ENCODE data around the gene C3orf20. TPM values are rescaled to one million over a fixed set of nuclear protein-coding genes. Genes with fewer than 3 reads are reported as not detected.

The C3orf20 gene
- total RNA-seq, 1 donor from 2014 or later = 0.52 TPM

DNA sequence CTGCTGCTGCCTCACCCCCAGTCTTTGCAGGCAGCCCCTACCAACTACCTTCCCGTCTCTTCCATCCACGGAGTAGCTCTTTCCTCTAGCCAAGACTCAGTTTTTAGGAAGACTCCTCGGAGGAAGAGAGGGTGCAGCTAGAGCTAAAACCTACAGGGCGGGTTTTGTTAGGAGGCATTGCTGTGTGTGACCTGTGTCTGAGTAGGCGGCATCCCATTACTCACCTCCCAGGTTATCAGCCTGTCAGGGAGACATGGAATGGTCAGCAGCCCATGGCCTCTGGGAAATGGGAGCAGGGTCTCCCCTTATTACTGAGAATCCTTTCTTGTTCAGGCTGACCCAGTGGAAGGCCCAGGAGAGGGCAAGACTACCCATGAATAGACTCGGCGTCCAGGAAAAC is 100.1 kb downstream of the C3orf20 start:
- no peak overlapping the region for H3K9ac ChIP-seq (ENCODE audit: low read depth in 1 of 3, low read length in 3 of 3)
- no peaks in the 10 kb centered on the region for H3K27me3 ChIP-seq (ENCODE audit: control insufficient read depth in 3 of 3, insufficient read depth in 3 of 3, low read length in 3 of 3)
- peaks cover 0 to 3% (median 0%) of the 10 kb centered on the region in 3 donors for H3K9me3 ChIP-seq (ENCODE audit: control insufficient read depth in 3 of 3, low read length in 3 of 3)
- no peaks in the 10 kb centered on the region for H3K4me1 ChIP-seq (ENCODE audit: control insufficient read depth in 3 of 3, insufficient read depth in 3 of 3, low read length in 3 of 3)
- no peak overlapping the region for H3K27ac ChIP-seq (ENCODE audit: low read depth, low read length)
- no peak overlapping the region for H3K4me3 ChIP-seq (ENCODE audit: low read length in 3 of 3)
- H3K36me3 ChIP-seq (ENCODE audit: control insufficient read depth in 3 of 3, insufficient read depth in 3 of 3, low read length in 3 of 3) = no peaks in the 10 kb centered on the region

DNA sequence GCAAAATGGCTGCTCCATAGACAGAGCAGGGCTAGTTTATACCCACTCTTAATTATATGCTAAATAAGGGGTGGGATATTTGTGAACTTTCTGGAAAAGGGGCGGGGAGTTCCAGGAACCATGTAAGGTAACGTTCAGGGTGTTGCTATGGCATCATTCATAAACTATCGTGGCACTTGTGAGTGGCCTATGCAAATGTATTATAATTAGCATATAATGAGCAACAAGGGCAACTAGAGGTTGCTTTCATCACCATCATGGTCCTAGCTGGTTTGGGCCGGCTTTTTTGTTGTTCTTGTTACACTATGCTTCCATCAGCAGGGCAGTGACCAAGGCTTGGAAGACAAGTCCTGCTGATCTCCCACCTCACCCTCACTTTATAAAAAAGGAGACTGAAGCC is 100.6 kb downstream of the C3orf20 start:
- no peak overlapping the region for H3K9ac ChIP-seq (ENCODE audit: low read depth in 1 of 3, low read length in 3 of 3)
- H3K27ac ChIP-seq (ENCODE audit: low read depth, low read length) = no peak overlapping the region
- H3K4me1 ChIP-seq (ENCODE audit: control insufficient read depth in 3 of 3, insufficient read depth in 3 of 3, low read length in 3 of 3) = no peaks in the 10 kb centered on the region
- H3K36me3 ChIP-seq (ENCODE audit: control insufficient read depth in 3 of 3, insufficient read depth in 3 of 3, low read length in 3 of 3) = no peaks in the 10 kb centered on the region
- no peaks in the 10 kb centered on the region for H3K27me3 ChIP-seq (ENCODE audit: control insufficient read depth in 3 of 3, insufficient read depth in 3 of 3, low read length in 3 of 3)
- H3K9me3 ChIP-seq (ENCODE audit: control insufficient read depth in 3 of 3, low read length in 3 of 3) = peaks cover 0 to 3% (median 0%) of the 10 kb centered on the region in 3 donors
- no peak overlapping the region for H3K4me3 ChIP-seq (ENCODE audit: low read length in 3 of 3)

DNA sequence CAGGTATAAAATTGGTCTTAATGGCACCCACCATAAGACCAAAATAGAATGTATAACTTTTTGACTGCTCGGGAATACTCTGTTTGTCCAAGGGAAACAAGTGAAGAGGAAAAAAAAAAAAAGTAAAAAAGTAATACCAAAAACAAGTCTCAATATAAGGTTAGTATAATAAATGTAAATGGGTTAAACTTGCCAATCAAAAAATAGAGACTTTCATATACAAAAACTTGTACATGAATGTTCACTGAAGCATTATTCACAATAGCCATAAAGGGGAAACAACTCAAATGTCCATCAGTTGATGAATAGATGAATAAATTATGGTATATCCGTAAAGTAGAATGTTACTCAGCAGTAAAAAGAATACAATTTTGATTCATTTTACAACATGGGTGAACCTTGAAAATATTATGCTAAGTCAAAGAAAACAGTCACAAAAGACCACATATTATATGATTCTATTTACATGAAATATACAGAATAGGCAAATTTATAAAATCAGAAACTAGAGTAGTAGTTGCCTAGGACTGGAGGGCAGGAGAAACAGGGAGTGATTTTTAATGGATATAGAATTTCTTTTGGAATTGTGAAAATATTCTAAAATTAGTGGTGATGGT is 104.2 kb downstream of the C3orf20 start:
- Histone ChIP-seq H3K4me1 (ENCODE audit: control insufficient read depth in 3 of 3, insufficient read depth in 3 of 3, low read length in 3 of 3) (no peaks in the 10 kb centered on the region), H3K27ac (ENCODE audit: low read depth, low read length) (no peak overlapping the region), H3K9me3 (ENCODE audit: control insufficient read depth in 3 of 3, low read length in 3 of 3) (peaks cover 0 to 3% (median 0%) of the 10 kb centered on the region in 3 donors), H3K36me3 (ENCODE audit: control insufficient read depth in 3 of 3, insufficient read depth in 3 of 3, low read length in 3 of 3) (no peaks in the 10 kb centered on the region), H3K4me3 (ENCODE audit: low read length in 3 of 3) (no peak overlapping the region), H3K9ac (ENCODE audit: low read depth in 1 of 3, low read length in 3 of 3) (no peak overlapping the region), H3K27me3 (ENCODE audit: control insufficient read depth in 3 of 3, insufficient read depth in 3 of 3, low read length in 3 of 3) (no peaks in the 10 kb centered on the region)

DNA sequence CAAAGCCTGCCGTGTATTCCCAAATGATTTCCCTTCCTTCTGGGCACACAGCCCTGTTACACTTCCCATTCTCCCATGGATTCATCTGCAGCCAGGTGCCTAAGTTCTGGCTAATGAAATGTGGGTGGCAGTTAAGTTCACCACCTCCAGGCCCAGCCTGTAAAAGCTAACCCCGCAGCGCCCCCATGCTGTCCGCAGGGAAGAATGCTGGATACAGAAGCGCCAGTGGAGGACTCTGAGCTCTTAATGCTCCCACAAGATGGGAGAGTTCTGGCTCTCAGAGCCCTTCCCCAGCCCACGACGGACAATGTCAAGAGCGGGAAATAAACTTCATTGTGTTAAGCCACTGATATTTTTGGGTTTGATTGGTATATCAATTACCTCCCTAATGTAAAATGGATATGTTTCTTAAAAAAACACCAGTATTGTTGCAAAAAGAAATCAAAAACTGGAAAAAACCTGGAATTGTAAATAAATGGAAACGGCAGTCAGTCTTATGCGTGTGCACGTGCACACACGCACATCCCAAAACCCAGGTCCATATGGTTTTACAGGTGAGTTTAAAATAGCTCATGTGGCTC is 106.1 kb downstream of the C3orf20 start:
- Histone ChIP-seq H3K4me3 (ENCODE audit: low read length in 3 of 3) (no peak overlapping the region), H3K9ac (ENCODE audit: low read depth in 1 of 3, low read length in 3 of 3) (no peak overlapping the region), H3K36me3 (ENCODE audit: control insufficient read depth in 3 of 3, insufficient read depth in 3 of 3, low read length in 3 of 3) (no peaks in the 10 kb centered on the region), H3K27ac (ENCODE audit: low read depth, low read length) (no peak overlapping the region), H3K27me3 (ENCODE audit: control insufficient read depth in 3 of 3, insufficient read depth in 3 of 3, low read length in 3 of 3) (peaks cover 0 to 8% (median 0%) of the 10 kb centered on the region in 3 donors), H3K9me3 (ENCODE audit: control insufficient read depth in 3 of 3, low read length in 3 of 3) (peaks cover 0 to 3% (median 0%) of the 10 kb centered on the region in 3 donors), H3K4me1 (ENCODE audit: control insufficient read depth in 3 of 3, insufficient read depth in 3 of 3, low read length in 3 of 3) (no peaks in the 10 kb centered on the region)

DNA sequence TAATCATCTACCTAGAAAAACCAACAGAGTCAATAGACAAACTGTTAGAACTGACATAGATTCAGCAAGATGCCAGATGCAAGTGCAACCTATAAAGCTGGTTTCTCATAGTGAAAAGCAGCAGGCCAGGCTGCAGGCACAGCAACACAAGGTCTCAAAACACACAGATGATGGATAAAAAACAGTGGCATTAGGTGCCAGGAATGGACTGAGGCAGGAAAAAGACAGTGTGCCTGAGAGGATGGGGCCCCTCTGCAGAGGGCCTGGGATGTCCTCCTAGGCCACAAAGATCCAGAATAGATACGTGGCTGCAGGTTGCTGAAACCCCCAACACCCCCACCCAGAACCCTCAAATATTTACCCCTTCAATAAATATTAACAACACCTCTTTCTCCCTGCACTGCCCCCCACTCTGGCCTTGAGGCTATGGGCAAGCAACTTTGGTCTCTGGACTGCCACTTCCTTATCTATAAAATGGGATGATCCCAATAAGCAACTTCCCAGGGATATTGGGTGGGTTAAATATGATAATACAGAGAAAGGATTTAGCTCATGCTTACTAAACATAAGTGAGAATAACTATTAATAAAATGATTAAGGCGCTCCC is 108.6 kb downstream of the C3orf20 start:
- Histone ChIP-seq H3K9me3 (ENCODE audit: control insufficient read depth in 3 of 3, low read length in 3 of 3) (peaks cover 0 to 3% (median 0%) of the 10 kb centered on the region in 3 donors), H3K27me3 (ENCODE audit: control insufficient read depth in 3 of 3, insufficient read depth in 3 of 3, low read length in 3 of 3) (peaks cover 2 to 12% (median 3%) of the 10 kb centered on the region in 3 donors), H3K9ac (ENCODE audit: low read depth in 1 of 3, low read length in 3 of 3) (no peak overlapping the region), H3K4me1 (ENCODE audit: control insufficient read depth in 3 of 3, insufficient read depth in 3 of 3, low read length in 3 of 3) (no peaks in the 10 kb centered on the region), H3K27ac (ENCODE audit: low read depth, low read length) (no peak overlapping the region), H3K4me3 (ENCODE audit: low read length in 3 of 3) (no peak overlapping the region), H3K36me3 (ENCODE audit: control insufficient read depth in 3 of 3, insufficient read depth in 3 of 3, low read length in 3 of 3) (no peaks in the 10 kb centered on the region)

DNA sequence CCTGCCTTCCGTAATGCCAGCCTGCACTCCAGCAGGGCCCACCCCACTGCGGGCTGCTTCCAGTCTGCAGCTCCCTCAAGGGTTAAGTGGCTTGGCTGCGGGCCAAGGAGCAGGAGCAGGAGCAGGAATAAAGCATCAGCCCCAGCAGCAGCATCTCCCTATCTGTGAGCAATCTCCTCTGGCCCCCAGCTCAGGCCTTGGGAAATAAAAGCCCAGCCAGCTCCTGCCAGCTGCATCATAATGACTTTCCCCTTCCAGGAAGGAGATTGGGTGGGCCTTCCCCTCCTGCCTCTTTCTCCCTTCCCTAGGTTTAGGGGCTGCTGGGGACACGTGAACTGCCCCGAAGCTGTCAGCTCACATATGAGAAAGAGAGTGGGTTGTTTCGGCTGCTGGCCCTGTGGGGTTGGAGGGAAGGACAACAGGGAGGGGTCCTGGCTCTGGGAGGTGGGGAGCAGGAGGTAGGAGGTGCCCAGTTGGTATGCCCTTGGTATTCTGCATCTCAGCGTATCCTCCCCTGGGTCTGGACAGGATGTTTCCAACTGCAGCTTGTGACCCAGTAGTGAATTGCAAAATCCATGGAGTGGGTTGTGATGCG is 109.2 kb downstream of the C3orf20 start:
- H3K9me3 ChIP-seq (ENCODE audit: control insufficient read depth in 3 of 3, low read length in 3 of 3) = peaks cover 0 to 1% (median 0%) of the 10 kb centered on the region in 3 donors
- no peaks in the 10 kb centered on the region for H3K36me3 ChIP-seq (ENCODE audit: control insufficient read depth in 3 of 3, insufficient read depth in 3 of 3, low read length in 3 of 3)
- no peak overlapping the region for H3K27ac ChIP-seq (ENCODE audit: low read depth, low read length)
- H3K4me3 ChIP-seq (ENCODE audit: low read length in 3 of 3) = no peak overlapping the region
- no peaks in the 10 kb centered on the region for H3K4me1 ChIP-seq (ENCODE audit: control insufficient read depth in 3 of 3, insufficient read depth in 3 of 3, low read length in 3 of 3)
- no peak overlapping the region for H3K9ac ChIP-seq (ENCODE audit: low read depth in 1 of 3, low read length in 3 of 3)
- peaks cover 2 to 12% (median 3%) of the 10 kb centered on the region in 3 donors for H3K27me3 ChIP-seq (ENCODE audit: control insufficient read depth in 3 of 3, insufficient read depth in 3 of 3, low read length in 3 of 3)

DNA sequence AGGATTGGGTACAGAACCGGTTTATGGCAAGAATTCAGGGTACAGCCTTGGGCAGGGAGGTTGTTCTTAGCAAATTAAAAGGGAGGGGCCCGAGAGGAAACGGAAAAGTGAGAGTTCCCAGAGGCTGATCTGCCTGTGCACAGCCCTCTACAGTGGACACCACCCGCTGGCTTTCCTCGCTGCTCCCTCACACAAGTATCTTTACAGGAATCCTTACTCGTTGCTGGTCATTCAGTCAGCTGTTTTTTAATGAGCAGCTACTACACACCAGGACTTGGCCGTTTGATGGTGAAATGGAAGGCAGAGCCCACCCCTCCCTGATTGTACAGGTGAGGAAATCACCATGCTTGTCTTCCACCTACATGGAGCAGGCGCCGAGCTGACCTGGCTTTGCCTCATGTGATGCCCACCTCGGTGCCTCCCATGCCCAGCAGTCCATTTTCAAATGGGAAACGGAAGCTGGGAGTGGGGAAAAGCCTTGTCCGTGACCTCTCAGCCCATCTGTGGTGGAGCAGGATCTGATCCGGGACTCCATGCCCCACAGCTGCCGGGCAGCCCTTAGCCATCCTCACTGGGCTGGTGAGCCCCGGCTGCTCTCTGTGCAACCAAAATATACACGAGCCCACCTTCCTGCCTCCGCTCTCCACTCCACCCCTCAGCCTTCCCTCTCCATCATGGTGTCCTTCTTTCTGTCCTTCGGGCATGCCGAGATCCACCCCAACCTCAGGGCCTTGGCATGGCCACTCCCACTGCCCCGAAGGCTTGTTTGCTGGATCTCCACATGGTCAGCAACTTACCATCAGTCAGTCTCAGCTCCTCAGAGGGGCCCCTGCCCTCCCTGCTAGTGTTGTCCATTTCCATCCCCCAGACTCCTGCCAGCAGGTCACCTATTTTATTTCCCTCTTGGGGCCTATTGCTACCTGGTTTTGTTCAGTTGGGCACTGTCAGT is 110.5 kb downstream of the C3orf20 start:
- no peak overlapping the region for H3K27ac ChIP-seq (ENCODE audit: low read depth, low read length)

DNA sequence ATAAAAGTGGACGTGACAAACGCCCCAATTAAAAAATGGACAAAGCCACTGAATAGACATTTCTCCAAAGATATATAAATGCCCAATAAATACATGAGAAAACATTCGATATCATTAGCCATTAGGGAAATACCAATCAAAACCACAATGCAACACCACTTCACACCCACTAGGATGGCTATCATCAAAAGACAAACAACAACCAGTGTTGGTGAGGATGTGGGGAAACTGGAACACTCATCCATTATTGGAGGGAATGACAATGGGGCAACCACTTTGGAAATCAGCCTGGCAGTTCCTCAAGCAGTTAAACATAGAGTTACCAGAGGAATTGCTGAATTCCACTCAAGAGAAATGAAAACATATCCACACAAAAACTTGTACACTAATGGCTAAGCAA is 111.4 kb downstream of the C3orf20 start:
- Histone ChIP-seq H3K9ac (ENCODE audit: low read depth in 1 of 3, low read length in 3 of 3) (no peak overlapping the region), H3K4me1 (ENCODE audit: control insufficient read depth in 3 of 3, insufficient read depth in 3 of 3, low read length in 3 of 3) (peaks cover 0 to under 1% (median 0%) of the 10 kb centered on the region in 3 donors), H3K27ac (ENCODE audit: low read depth, low read length) (no peak overlapping the region), H3K9me3 (ENCODE audit: control insufficient read depth in 3 of 3, low read length in 3 of 3) (no peaks in the 10 kb centered on the region), H3K27me3 (ENCODE audit: control insufficient read depth in 3 of 3, insufficient read depth in 3 of 3, low read length in 3 of 3) (peaks cover 3 to 13% (median 6%) of the 10 kb centered on the region in 3 donors), H3K4me3 (ENCODE audit: low read length in 3 of 3) (no peak overlapping the region), H3K36me3 (ENCODE audit: control insufficient read depth in 3 of 3, insufficient read depth in 3 of 3, low read length in 3 of 3) (no peaks in the 10 kb centered on the region)

More for the DNA sequence above, 110.5 kb downstream of the C3orf20 start:
- no peak overlapping the region for H3K4me3 ChIP-seq (ENCODE audit: low read length in 3 of 3)
- H3K36me3 ChIP-seq (ENCODE audit: control insufficient read depth in 3 of 3, insufficient read depth in 3 of 3, low read length in 3 of 3) = no peaks in the 10 kb centered on the region
- peaks cover 2 to 12% (median 3%) of the 10 kb centered on the region in 3 donors for H3K27me3 ChIP-seq (ENCODE audit: control insufficient read depth in 3 of 3, insufficient read depth in 3 of 3, low read length in 3 of 3)
- no peak overlapping the region for H3K9ac ChIP-seq (ENCODE audit: low read depth in 1 of 3, low read length in 3 of 3)
- no peaks in the 10 kb centered on the region for H3K4me1 ChIP-seq (ENCODE audit: control insufficient read depth in 3 of 3, insufficient read depth in 3 of 3, low read length in 3 of 3)
- no peaks in the 10 kb centered on the region for H3K9me3 ChIP-seq (ENCODE audit: control insufficient read depth in 3 of 3, low read length in 3 of 3)

DNA sequence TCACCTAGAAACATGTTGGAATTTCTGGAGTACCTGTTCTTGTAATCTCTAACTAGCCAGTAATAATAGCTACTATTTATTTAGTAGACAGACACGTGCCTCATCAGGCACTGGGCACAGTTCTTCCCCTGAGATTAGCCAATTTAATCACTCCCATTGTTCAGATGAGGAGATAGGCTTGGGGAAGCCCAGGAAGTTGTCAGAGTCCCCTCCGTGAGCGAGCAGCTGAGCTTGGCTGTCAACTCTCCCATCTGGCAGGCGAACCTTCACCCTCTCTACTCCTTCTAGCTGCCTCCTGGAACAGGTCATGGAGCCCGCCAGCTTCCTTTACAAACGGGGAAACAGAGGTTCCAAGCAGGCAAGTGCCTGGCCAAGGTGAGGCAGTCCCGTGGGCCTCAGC is 112.7 kb downstream of the C3orf20 start:
- no peaks in the 10 kb centered on the region for H3K36me3 ChIP-seq (ENCODE audit: control insufficient read depth in 3 of 3, insufficient read depth in 3 of 3, low read length in 3 of 3)
- H3K27ac ChIP-seq (ENCODE audit: low read depth, low read length) = no peak overlapping the region
- H3K9me3 ChIP-seq (ENCODE audit: control insufficient read depth in 3 of 3, low read length in 3 of 3) = no peaks in the 10 kb centered on the region
- H3K4me1 ChIP-seq (ENCODE audit: control insufficient read depth in 3 of 3, insufficient read depth in 3 of 3, low read length in 3 of 3) = peaks cover 0 to 6% (median 2%) of the 10 kb centered on the region in 3 donors
- peaks cover 3 to 17% (median 6%) of the 10 kb centered on the region in 3 donors for H3K27me3 ChIP-seq (ENCODE audit: control insufficient read depth in 3 of 3, insufficient read depth in 3 of 3, low read length in 3 of 3)
- H3K9ac ChIP-seq (ENCODE audit: low read depth in 1 of 3, low read length in 3 of 3) = no peak overlapping the region
- no peak overlapping the region for H3K4me3 ChIP-seq (ENCODE audit: low read length in 3 of 3)

All from skeletal muscle tissue (tissue), 4 donors.